ENCODE measurements around the gene NBDY.

GRCh38 chrX:56805399-56805798 lies 76.4 kb downstream of the NBDY start:
- TF ChIP-seq POLR2A (IDR thresholded peaks at IDR 0.05) = no peak
- no peak for TF ChIP-seq CTCF (IDR thresholded peaks at IDR 0.05)

Data from uterus (tissue), 2 donors.